Loucy (cell line): ENCODE measurements around the gene FAM221B.

ENCODE experiments used
- H2AFZ ChIP-seq: fragments of 200-600 bp; sonication (generic); 2 replicates; pipeline ENCODE4 v1.6.0; 2016; ENCODE audit warnings: antibody characterized with exemption, mild to moderate bottlenecking, low read length, moderate library complexity
- H3F3A ChIP-seq: fragments of 200-600 bp; 2 replicates; pipeline ENCODE4 v1.6.0; 2016; ENCODE audit warnings: antibody characterized with exemption, low read depth, mild to moderate bottlenecking
- H3K27me3 ChIP-seq: fragments of 200-600 bp; sonication (generic); 2 replicates; pipeline ENCODE4 v1.6.1; 2014; ENCODE audit warnings: low read length, mild to moderate bottlenecking; ENCODE audit not compliant: insufficient read depth, poor library complexity, severe bottlenecking
- H3K36me3 ChIP-seq: fragments of 200-600 bp; sonication (generic); 2 replicates; pipeline ENCODE4 v1.6.1; 2016; ENCODE audit warnings: low read length; ENCODE audit not compliant: insufficient read depth
- H3K4me1 ChIP-seq: fragments of 200-600 bp; sonication (generic); 2 replicates; pipeline ENCODE4 v1.5.1; 2014; ENCODE audit warnings: low read length, mild to moderate bottlenecking; ENCODE audit not compliant: insufficient read depth, poor library complexity, severe bottlenecking
- H3K4me2 ChIP-seq: fragments of 200-600 bp; sonication (generic); 2 replicates; pipeline ENCODE4 v1.6.0; 2014; ENCODE audit warnings: antibody characterized with exemption, low read length, low read depth, mild to moderate bottlenecking; ENCODE audit not compliant: poor library complexity, severe bottlenecking
- H3K4me3 ChIP-seq: fragments of 200-600 bp; sonication (generic); 2 replicates; pipeline ENCODE4 v1.5.1; 2014; ENCODE audit warnings: low read length, mild to moderate bottlenecking, mixed read lengths; ENCODE audit not compliant: poor library complexity, severe bottlenecking
- H3K79me2 ChIP-seq: fragments of 200-600 bp; sonication (generic); 2 replicates; pipeline ENCODE4 v1.6.1; 2014; ENCODE audit warnings: low read length; ENCODE audit not compliant: insufficient read depth
- H3K9ac ChIP-seq: fragments of 200-600 bp; sonication (generic); 2 replicates; pipeline ENCODE4 v1.6.0; 2014; ENCODE audit warnings: mild to moderate bottlenecking, low read depth, low read length, moderate library complexity; ENCODE audit not compliant: poor library complexity, severe bottlenecking
- H3K9me2 ChIP-seq: fragments of 200-600 bp; sonication (generic); replicated peaks from 2 replicates; pipeline ENCODE4 v1.6.1; 2016; ENCODE audit warnings: low read depth, low read length, mixed read lengths
- H3K9me3 ChIP-seq: fragments of 200-600 bp; sonication (generic); 2 replicates; pipeline ENCODE4 v1.6.1; 2014; ENCODE audit warnings: mild to moderate bottlenecking, antibody characterized with exemption, low read length, low read depth; ENCODE audit not compliant: insufficient read depth
- H4K20me1 ChIP-seq: fragments of 200-600 bp; sonication (generic); 2 replicates; pipeline ENCODE4 v1.6.0; 2014; ENCODE audit warnings: antibody characterized with exemption, low read length, mild to moderate bottlenecking; ENCODE audit not compliant: insufficient read depth, poor library complexity, severe bottlenecking
- EZH2phosphoT487 ChIP-seq: fragments of 200-600 bp; IDR thresholded peaks from 2 replicates; pipeline ENCODE4 v1.6.1; 2018; ENCODE audit warnings: antibody characterized with exemption, mild to moderate bottlenecking, moderate library complexity, borderline replicate concordance
- TF ChIP-seq, protein P1 (sequence below): fragments of 200-600 bp; sonication (generic); conservative IDR thresholded peaks from 2 replicates; pipeline ENCODE4 v1.5.1; 2014; ENCODE audit warnings: mild to moderate bottlenecking, antibody characterized with exemption, low read length

FAM221B gene

DNA sequence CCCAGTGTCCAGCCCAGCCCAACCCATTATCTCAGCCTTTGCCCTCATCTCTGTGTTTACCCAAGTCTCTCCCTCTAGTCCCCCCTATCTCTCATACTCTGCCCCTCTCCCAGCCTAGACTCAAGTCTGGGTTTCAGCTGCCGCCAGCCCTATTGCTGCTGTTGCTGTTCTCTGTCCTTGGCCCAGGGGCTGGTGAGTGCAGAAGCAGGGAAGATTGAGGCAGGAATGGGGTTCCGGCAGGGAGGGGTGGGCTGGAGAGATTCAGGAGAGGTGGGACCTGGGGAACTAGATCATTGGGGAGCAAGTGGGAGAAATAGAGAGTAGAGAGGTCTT lies 1.2 kb upstream of the FAM221B start:
- Histone ChIP-seq H2AFZ (no peak overlapping the region), H3K4me3 (peak overlapping the region; percentile 84), H3K9me3 (no peaks in the 10 kb centered on the region), H3K9me2 (no peaks in the 10 kb centered on the region), H3K4me1 (peaks cover 59% of the 10 kb centered on the region), H3K4me2 (peak overlapping the region; percentile 95), H3F3A (no peaks in the 10 kb centered on the region), H3K9ac (peak overlapping the region; percentile 79), H4K20me1 (no peaks in the 10 kb centered on the region), H3K36me3 (no peaks in the 10 kb centered on the region), H3K27me3 (no peaks in the 10 kb centered on the region), H3K79me2 (no peaks in the 10 kb centered on the region)
- TF ChIP-seq, protein P1, sequence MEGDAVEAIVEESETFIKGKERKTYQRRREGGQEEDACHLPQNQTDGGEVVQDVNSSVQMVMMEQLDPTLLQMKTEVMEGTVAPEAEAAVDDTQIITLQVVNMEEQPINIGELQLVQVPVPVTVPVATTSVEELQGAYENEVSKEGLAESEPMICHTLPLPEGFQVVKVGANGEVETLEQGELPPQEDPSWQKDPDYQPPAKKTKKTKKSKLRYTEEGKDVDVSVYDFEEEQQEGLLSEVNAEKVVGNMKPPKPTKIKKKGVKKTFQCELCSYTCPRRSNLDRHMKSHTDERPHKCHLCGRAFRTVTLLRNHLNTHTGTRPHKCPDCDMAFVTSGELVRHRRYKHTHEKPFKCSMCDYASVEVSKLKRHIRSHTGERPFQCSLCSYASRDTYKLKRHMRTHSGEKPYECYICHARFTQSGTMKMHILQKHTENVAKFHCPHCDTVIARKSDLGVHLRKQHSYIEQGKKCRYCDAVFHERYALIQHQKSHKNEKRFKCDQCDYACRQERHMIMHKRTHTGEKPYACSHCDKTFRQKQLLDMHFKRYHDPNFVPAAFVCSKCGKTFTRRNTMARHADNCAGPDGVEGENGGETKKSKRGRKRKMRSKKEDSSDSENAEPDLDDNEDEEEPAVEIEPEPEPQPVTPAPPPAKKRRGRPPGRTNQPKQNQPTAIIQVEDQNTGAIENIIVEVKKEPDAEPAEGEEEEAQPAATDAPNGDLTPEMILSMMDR = no peak
- TF ChIP-seq EZH2phosphoT487 = no peak

DNA sequence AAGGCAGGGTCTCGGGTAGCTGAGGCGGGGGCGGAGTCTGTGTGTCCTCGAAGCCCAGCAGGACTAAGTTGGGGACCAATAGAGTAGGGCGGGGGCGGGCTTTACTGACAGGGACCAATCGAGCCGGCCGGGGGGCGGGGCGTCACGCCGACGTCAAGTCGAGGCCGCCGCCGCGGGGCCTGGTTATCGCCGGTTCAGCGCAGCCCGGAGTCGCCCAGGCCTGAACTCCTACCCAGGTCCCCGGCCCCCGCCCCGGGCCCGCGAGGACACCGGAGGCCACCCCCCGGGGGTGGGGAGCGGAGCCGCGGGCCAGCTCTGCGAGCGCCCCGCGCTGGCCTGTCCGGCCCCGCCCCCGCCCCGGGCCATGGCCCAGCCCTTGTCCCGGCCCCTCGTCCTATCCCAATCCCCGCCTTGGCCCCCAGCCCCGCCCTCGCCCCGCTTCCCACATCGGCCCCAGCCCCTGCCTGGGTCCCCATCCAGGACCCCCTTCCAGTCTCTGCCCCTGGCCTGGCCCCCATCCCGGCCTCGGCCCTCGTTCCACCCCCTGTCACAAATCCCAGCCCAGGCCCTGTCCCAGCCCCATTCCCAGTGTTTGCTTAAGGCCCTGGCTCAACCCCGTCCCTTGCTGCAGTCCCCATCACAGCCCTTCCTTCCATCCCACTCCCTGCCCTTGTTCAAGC lies 692 bp upstream of the FAM221B start, which contains the start of gene TMEM8B:
Gene TMEM8B (plus strand): TSS at position 145 of the 680 bp plus-strand sequence. CDS start 220 bp downstream, at position 365.
- H2AFZ ChIP-seq = peak within 1 kb of the TSS; percentile 99
- H3K27me3 ChIP-seq = no peaks in the 10 kb centered on the region
- H3K79me2 ChIP-seq = no peaks in the 10 kb centered on the region
- H3K4me3 ChIP-seq = peak within 1 kb of the TSS; percentile 84
- no peaks in the 10 kb centered on the region for H3F3A ChIP-seq
- H3K9me2 ChIP-seq = no peaks in the 10 kb centered on the region
- peaks cover 54% of the 10 kb centered on the region for H3K4me1 ChIP-seq
- peak within 1 kb of the TSS; percentile 79 for H3K9ac ChIP-seq
- TF ChIP-seq, protein P1 = no peak
- no peak for TF ChIP-seq EZH2phosphoT487
- H3K9me3 ChIP-seq = no peaks in the 10 kb centered on the region
- H3K36me3 ChIP-seq = no peaks in the 10 kb centered on the region
- H4K20me1 ChIP-seq = no peaks in the 10 kb centered on the region
- H3K4me2 ChIP-seq = peak within 1 kb of the TSS; percentile 95

DNA sequence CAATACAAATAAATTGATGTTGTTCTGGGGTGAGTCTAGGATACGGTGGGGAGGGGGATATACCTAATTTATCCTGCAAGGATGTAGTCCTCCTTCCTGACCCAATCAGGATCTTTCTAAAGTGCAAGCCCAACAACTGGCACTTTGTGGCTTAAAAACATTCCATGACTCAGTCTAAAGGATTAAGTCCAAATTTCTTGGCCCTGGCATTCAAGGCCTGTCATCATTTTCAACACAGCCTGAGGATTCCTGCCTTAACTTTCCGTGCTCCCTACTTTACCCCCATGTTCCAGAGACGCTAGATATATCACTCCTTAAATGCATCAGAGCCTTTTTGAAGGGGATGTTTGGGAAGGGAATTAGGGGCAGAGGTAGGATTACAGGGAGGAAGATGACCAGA lies 1.0 kb downstream of the FAM221B start:
- Histone ChIP-seq H3K9ac (no peak overlapping the region), H3K36me3 (no peaks in the 10 kb centered on the region), H3K4me3 (no peak overlapping the region), H3K9me2 (no peaks in the 10 kb centered on the region), H3K4me1 (peaks cover 37% of the 10 kb centered on the region), H3K9me3 (no peaks in the 10 kb centered on the region), H2AFZ (no peak overlapping the region), H4K20me1 (no peaks in the 10 kb centered on the region), H3K79me2 (no peaks in the 10 kb centered on the region), H3K4me2 (no peak overlapping the region), H3K27me3 (no peaks in the 10 kb centered on the region), H3F3A (no peaks in the 10 kb centered on the region)
- TF ChIP-seq EZH2phosphoT487 = no peak
- TF ChIP-seq, protein P1 = no peak
